HFF-Myc (cell line): ENCODE results near the gene THBS4.

Experiments
- DNase-seq: peaks from one replicate; pipeline ENCODE4 v3.0.0-alpha.2; 2011; ENCODE audit warnings: low read depth; ENCODE audit errors: extremely low read depth
- H3K4me3 ChIP-seq: replicated peaks from 2 replicates; pipeline ENCODE4 v1.5.1; 2011; ENCODE audit warnings: low read depth, mild to moderate bottlenecking, control low read depth, low read length
- CTCF ChIP-seq: IDR thresholded peaks from 2 replicates; pipeline ENCODE4 v1.5.1; 2012; ENCODE audit warnings: mild to moderate bottlenecking, low read depth, low read length, control low read depth; ENCODE audit errors: missing control alignments

The THBS4 gene

GRCh38 chr5:80034962-80035821, at the start of gene THBS4:
TSS of gene THBS4 (plus strand) at chr5:80035348. CDS start at chr5:80035538, 190 bp downstream.
- TF ChIP-seq CTCF = no peak
- no peak within 1 kb of the TSS for H3K4me3 ChIP-seq
- no peak for DNase-seq

- TF ChIP-seq CTCF = no peak
- no peak for DNase-seq
- H3K4me3 ChIP-seq = no peak overlapping the region
Measured at GRCh38 chr5:79986260-79986659, 48.9 kb upstream of the THBS4 start.

- no peak for TF ChIP-seq CTCF
- peak overlapping the region; percentile 68 for H3K4me3 ChIP-seq
- DNase-seq = no peak
Measured at GRCh38 chr5:79990205-79990597, 44.9 kb upstream of the THBS4 start.

- no peak for TF ChIP-seq CTCF
- peak; percentile 65 for DNase-seq
- peak within 1 kb of the TSS; percentile 68 for H3K4me3 ChIP-seq
Measured at GRCh38 chr5:79990598-79991507, 44.3 kb upstream of the THBS4 start, which contains the start of gene MTX3. TSS of gene MTX3 (minus strand) at chr5:79991262. CDS start at chr5:79991238, 24 bp downstream.

- H3K4me3 ChIP-seq = no peak overlapping the region
- no peak for TF ChIP-seq CTCF
- DNase-seq = no peak
Measured at GRCh38 chr5:79992891-79993657, 42.1 kb upstream of the THBS4 start.

- DNase-seq = no peak
- no peak overlapping the region for H3K4me3 ChIP-seq
- no peak for TF ChIP-seq CTCF
Measured at GRCh38 chr5:79999722-80000121, 35.4 kb upstream of the THBS4 start.
